ENCODE measurements around the gene HP1BP3. TPM values are rescaled to one million over a fixed set of nuclear protein-coding genes. Genes with fewer than 3 reads are reported as not detected.

HP1BP3 gene, protein sequence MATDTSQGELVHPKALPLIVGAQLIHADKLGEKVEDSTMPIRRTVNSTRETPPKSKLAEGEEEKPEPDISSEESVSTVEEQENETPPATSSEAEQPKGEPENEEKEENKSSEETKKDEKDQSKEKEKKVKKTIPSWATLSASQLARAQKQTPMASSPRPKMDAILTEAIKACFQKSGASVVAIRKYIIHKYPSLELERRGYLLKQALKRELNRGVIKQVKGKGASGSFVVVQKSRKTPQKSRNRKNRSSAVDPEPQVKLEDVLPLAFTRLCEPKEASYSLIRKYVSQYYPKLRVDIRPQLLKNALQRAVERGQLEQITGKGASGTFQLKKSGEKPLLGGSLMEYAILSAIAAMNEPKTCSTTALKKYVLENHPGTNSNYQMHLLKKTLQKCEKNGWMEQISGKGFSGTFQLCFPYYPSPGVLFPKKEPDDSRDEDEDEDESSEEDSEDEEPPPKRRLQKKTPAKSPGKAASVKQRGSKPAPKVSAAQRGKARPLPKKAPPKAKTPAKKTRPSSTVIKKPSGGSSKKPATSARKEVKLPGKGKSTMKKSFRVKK
- total RNA-seq, result 100 to 1,000 TPM; 134 to 147 (median 141) TPM
- 58.1 TPM for polyA plus RNA-seq
- long read RNA-seq, donor 1, full-length matches to known transcripts, result 3 of 196 reads
- long read RNA-seq, donor 1, partial matches to known transcripts, result 18 of 196 reads
- long read RNA-seq, donor 1, other reads (novel, unspliced or antisense), result 175 of 196 reads
- long read RNA-seq, donor 2, partial matches to known transcripts, result 2 of 56 reads
- long read RNA-seq, donor 2, other reads (novel, unspliced or antisense), result 52 of 56 reads
- long read RNA-seq, donor 3, full-length matches to known transcripts, result 7 of 272 reads
- long read RNA-seq, donor 3, partial matches to known transcripts, result 26 of 272 reads
- long read RNA-seq, donor 3, other reads (novel, unspliced or antisense), result 239 of 272 reads
- long read RNA-seq, donor 4, partial matches to known transcripts, result 8 of 88 reads
- long read RNA-seq, donor 4, other reads (novel, unspliced or antisense), result 78 of 88 reads

DNA sequence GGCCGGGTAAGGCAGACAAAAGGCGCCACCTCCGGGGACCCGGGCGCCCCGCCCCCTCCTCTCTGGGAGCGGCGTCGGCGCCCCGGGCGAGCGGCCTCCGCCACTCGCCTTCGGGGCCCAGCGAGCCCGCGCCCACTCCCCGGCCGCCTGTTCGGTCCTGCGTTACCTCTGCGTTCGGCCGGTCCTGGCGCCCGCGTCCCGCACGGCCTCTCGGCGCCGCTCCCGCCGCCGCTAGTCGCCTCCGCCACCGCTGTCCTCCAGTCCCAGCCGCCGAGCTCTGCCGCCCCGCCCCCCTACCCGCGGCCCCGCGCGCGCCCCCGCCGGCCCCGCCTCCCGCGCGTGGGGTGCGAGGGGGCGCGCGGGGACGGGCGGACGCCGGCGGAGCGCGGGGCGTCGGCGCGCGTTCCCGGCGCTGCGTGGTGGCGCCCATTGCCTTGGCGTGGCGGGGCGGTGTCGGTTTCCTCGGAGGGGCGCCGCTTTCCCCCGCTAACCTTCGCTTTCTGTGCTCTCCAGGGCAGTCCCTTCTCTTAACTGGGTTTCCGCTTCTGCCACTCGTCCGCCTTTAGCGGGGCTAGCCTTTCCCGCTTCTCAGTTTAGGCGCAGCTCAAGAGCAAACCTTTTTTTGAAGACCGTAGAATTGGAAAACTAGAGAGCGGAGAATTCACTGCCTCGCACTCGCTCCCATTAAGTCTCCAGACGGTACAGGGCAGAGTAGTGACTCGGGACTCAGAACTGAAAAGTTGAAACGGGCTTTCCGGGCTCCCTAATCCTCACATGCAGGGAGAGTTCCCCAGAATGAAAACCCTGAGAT lies at the start of gene HP1BP3:
TSS of gene HP1BP3 (minus strand) at position 279 of the 811 bp plus-strand sequence. CDS start 6,867 bp downstream, outside the sequence.
- intact Hi-C loops (cut with DNase I), result no loop called here
- Histone ChIP-seq H3K4me1 (ENCODE audit: control insufficient read depth, insufficient read depth, low read length) (no peaks in the 10 kb centered on the region), H3K27me3 (ENCODE audit: control insufficient read depth, insufficient read depth) (no peaks in the 10 kb centered on the region), H3K9me3 (ENCODE audit: control insufficient read depth, low read length) (no peaks in the 10 kb centered on the region), H3K27ac (ENCODE audit: low read length) (peak within 1 kb of the TSS; percentile 100), H3K4me3 (ENCODE audit: low read length) (peak within 1 kb of the TSS; percentile 98)
- ATAC-seq (peak; percentile 69 to 87), DNase-seq (peak; percentile 80 to 94 (median 94))
- WGBS, result under 1% methylated on average over 99 of the region's 99 CpGs

GRCh38 chr1:20836230-20836629 lies 49.1 kb upstream of the HP1BP3 start:
- ATAC-seq, result no peak
- WGBS, result 96% methylated on average over 4 of the region's 4 CpGs
- intact Hi-C loops (cut with DNase I), result no loop called here
- Histone ChIP-seq H3K4me3 (ENCODE audit: low read length) (no peak overlapping the region), H3K27me3 (ENCODE audit: control insufficient read depth, insufficient read depth) (no peaks in the 10 kb centered on the region), H3K9me3 (ENCODE audit: control insufficient read depth, low read length) (no peaks in the 10 kb centered on the region), H3K27ac (ENCODE audit: low read length) (no peak overlapping the region), H3K4me1 (ENCODE audit: control insufficient read depth, insufficient read depth, low read length) (no peaks in the 10 kb centered on the region)
- DNase-seq, result no peak

- intact Hi-C loops (cut with DNase I), result no loop called here
- Histone ChIP-seq H3K27me3 (ENCODE audit: control insufficient read depth, insufficient read depth) (no peaks in the 10 kb centered on the region), H3K9me3 (ENCODE audit: control insufficient read depth, low read length) (no peaks in the 10 kb centered on the region), H3K4me1 (ENCODE audit: control insufficient read depth, insufficient read depth, low read length) (no peaks in the 10 kb centered on the region), H3K27ac (ENCODE audit: low read length) (no peak overlapping the region), H3K4me3 (ENCODE audit: low read length) (no peak overlapping the region)
- ATAC-seq, result no peak
- DNase-seq, result no peak
These were observed 47.7 kb upstream of the HP1BP3 start for GRCh38 chr1:20834780-20835179.

DNA sequence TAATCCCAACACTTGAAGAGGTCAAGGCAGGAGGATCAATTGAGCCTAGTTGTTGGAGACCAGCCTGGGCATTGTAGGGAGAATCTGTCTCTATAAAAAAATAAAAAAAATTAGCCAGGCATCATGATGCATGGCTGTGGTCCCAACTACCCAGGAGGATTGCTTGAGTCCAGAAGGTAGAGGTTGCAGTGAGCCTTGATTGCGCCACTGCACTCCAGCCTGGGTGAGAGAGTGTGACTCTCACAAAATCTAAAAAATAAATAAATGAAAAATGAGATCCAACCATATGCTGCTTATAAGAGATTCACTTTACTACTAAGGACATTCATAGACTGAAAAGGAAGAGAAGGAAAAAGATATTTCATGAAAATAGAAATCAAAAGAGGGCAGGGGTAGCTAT lies 47.1 kb upstream of the HP1BP3 start:
- ATAC-seq (no peak), DNase-seq (no peak)
- H3K27ac ChIP-seq (ENCODE audit: low read length), result no peak overlapping the region
- H3K27me3 ChIP-seq (ENCODE audit: control insufficient read depth, insufficient read depth), result no peaks in the 10 kb centered on the region
- WGBS, result 97% methylated on average over 1 of the region's 1 CpG
- intact Hi-C loops (cut with DNase I), result no loop called here
- no peaks in the 10 kb centered on the region for H3K9me3 ChIP-seq (ENCODE audit: control insufficient read depth, low read length)
- H3K4me3 ChIP-seq (ENCODE audit: low read length), result no peak overlapping the region
- no peaks in the 10 kb centered on the region for H3K4me1 ChIP-seq (ENCODE audit: control insufficient read depth, insufficient read depth, low read length)

- no peaks in the 10 kb centered on the region for H3K4me1 ChIP-seq (ENCODE audit: control insufficient read depth, insufficient read depth, low read length)
- no peaks in the 10 kb centered on the region for H3K9me3 ChIP-seq (ENCODE audit: control insufficient read depth, low read length)
- WGBS, result 96% methylated on average over 2 of the region's 2 CpGs
- ATAC-seq (no peak), DNase-seq (no peak)
- H3K4me3 ChIP-seq (ENCODE audit: low read length), result no peak overlapping the region
- H3K27ac ChIP-seq (ENCODE audit: low read length), result no peak overlapping the region
- intact Hi-C loops (cut with DNase I), result no loop called here
- no peaks in the 10 kb centered on the region for H3K27me3 ChIP-seq (ENCODE audit: control insufficient read depth, insufficient read depth)
These were observed 43.3 kb upstream of the HP1BP3 start for GRCh38 chr1:20830378-20830777.

DNA sequence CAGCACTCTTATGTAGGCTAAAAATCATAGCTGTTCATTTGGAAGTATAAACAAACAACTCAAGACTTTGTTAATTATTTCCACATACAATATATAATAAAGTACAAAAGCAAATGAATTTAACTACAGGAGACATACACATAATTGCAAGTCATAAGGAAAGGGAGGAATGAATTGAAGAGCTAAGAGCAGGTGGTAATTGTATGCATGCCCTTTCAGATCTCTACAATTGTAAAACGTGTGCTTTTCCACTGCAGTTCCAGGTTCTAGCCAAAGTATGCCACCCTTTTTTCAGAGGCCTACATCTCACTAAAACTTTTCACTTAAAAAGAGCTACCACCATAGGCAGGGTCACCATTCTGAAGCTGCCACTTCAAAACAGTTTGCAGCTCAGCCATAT lies 42.8 kb upstream of the HP1BP3 start:
- DNase-seq (no peak), ATAC-seq (no peak)
- no peaks in the 10 kb centered on the region for H3K27me3 ChIP-seq (ENCODE audit: control insufficient read depth, insufficient read depth)
- H3K4me1 ChIP-seq (ENCODE audit: control insufficient read depth, insufficient read depth, low read length), result no peaks in the 10 kb centered on the region
- H3K4me3 ChIP-seq (ENCODE audit: low read length), result no peak overlapping the region
- H3K9me3 ChIP-seq (ENCODE audit: control insufficient read depth, low read length), result no peaks in the 10 kb centered on the region
- WGBS, result 89% methylated on average over 1 of the region's 1 CpG
- intact Hi-C loops (cut with DNase I), result no loop called here
- no peak overlapping the region for H3K27ac ChIP-seq (ENCODE audit: low read length)

DNA sequence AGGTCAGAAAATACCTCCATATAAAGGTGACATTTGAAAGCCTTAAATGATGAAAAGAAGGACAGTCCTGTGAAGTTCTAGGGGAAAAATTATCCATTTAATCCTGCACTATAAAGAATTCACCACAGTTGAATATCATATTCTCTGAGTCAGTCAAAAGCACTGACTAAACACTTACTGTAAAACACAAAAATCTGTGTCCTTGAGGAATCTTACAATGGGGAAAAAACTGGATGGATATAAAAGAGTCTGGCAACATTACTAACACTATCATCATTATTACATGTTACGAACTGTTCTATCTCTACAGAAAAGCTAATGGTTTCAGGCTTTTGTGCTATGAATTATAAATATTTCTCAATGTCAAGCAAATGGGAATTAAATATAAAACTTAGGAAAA lies 42.4 kb upstream of the HP1BP3 start:
- Histone ChIP-seq H3K27me3 (ENCODE audit: control insufficient read depth, insufficient read depth) (no peaks in the 10 kb centered on the region), H3K9me3 (ENCODE audit: control insufficient read depth, low read length) (no peaks in the 10 kb centered on the region), H3K27ac (ENCODE audit: low read length) (no peak overlapping the region), H3K4me1 (ENCODE audit: control insufficient read depth, insufficient read depth, low read length) (no peaks in the 10 kb centered on the region), H3K4me3 (ENCODE audit: low read length) (no peak overlapping the region)
- 88% methylated on average over 1 of the region's 1 CpG for WGBS
- ATAC-seq (no peak), DNase-seq (no peak)
- intact Hi-C loops (cut with DNase I), result no loop called here

DNA sequence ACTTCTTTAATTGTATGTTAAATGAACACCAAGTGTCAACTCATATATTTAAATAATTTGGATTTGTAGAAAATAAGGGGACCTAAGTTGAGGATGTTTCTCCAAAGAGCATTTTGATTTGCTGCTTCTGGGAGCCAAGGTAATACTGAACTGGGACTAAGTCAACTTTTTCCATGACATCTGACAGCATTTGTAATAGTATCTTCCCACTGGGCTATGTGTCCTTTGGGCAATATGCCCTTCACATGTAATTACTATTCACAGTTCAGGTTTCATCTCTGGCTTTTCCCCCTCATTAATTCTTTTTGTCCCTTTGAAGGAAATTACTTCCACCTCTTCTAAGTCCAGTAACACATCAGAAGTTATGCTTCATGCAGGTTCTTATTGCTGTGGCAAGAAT lies 36.7 kb upstream of the HP1BP3 start:
- H3K27me3 ChIP-seq (ENCODE audit: control insufficient read depth, insufficient read depth), result no peaks in the 10 kb centered on the region
- intact Hi-C loops (cut with DNase I), result no loop called here
- H3K4me1 ChIP-seq (ENCODE audit: control insufficient read depth, insufficient read depth, low read length), result no peaks in the 10 kb centered on the region
- no peak overlapping the region for H3K27ac ChIP-seq (ENCODE audit: low read length)
- H3K4me3 ChIP-seq (ENCODE audit: low read length), result no peak overlapping the region
- H3K9me3 ChIP-seq (ENCODE audit: control insufficient read depth, low read length), result no peaks in the 10 kb centered on the region
- no peak for ATAC-seq
- no peak for DNase-seq

DNA sequence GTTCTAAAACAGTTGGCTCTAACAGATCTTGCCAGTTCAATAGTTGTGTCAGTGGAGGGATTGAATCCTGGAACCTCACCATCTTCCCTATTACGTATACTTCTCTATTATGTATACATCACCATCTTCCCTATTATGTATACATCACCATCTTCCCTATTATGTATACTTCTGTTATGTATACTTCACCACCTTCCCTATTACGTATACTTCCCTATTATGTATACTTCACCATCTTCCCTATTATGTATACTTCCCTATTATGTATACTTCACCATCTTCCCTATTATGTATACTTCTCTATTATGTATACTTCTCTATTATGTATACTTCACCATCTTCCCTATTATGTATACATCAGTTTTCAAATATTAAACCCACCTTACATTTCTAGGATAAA lies 34.4 kb upstream of the HP1BP3 start:
- no peak for DNase-seq
- intact Hi-C loops (cut with DNase I), result no loop called here
- H3K27me3 ChIP-seq (ENCODE audit: control insufficient read depth, insufficient read depth), result no peaks in the 10 kb centered on the region
- H3K4me1 ChIP-seq (ENCODE audit: control insufficient read depth, insufficient read depth, low read length), result no peaks in the 10 kb centered on the region
- no peak overlapping the region for H3K4me3 ChIP-seq (ENCODE audit: low read length)
- ATAC-seq, result no peak
- 49% methylated on average over 2 of the region's 2 CpGs for WGBS
- H3K27ac ChIP-seq (ENCODE audit: low read length), result no peak overlapping the region
- no peaks in the 10 kb centered on the region for H3K9me3 ChIP-seq (ENCODE audit: control insufficient read depth, low read length)

GRCh38 chr1:20819818-20820217 lies 32.7 kb upstream of the HP1BP3 start:
- Histone ChIP-seq H3K4me1 (ENCODE audit: control insufficient read depth, insufficient read depth, low read length) (no peaks in the 10 kb centered on the region), H3K4me3 (ENCODE audit: low read length) (no peak overlapping the region), H3K9me3 (ENCODE audit: control insufficient read depth, low read length) (no peaks in the 10 kb centered on the region), H3K27me3 (ENCODE audit: control insufficient read depth, insufficient read depth) (no peaks in the 10 kb centered on the region), H3K27ac (ENCODE audit: low read length) (no peak overlapping the region)
- ATAC-seq, result no peak
- 92% methylated on average over 5 of the region's 5 CpGs for WGBS
- intact Hi-C loops (cut with DNase I), result no loop called here
- DNase-seq, result no peak
